Suprapubic skin (tissue), 4 donors: Measurements from ENCODE around the gene RNF34. TPM values are rescaled to one million over a fixed set of nuclear protein-coding genes. Genes with fewer than 3 reads are reported as not detected.

Experiments
- DNase-seq, 2 donors: peaks; one replicate each; pipeline ENCODE4 v3.0.0-alpha.2; 2019; ENCODE audit warnings: low spot score in 2 of 2
- H3K27ac ChIP-seq: fragments of 200-600 bp; sonication (generic); one replicate; pipeline ENCODE4 v1.5.1; 2019
- H3K27me3 ChIP-seq: fragments of 200-600 bp; sonication (generic); one replicate; pipeline ENCODE4 v1.5.1; 2019
- H3K36me3 ChIP-seq: fragments of 200-600 bp; sonication (generic); one replicate; pipeline ENCODE4 v1.5.1; 2019
- H3K4me1 ChIP-seq: fragments of 200-600 bp; sonication (generic); one replicate; pipeline ENCODE4 v1.5.1; 2019
- H3K4me3 ChIP-seq: fragments of 200-600 bp; sonication (generic); one replicate; pipeline ENCODE4 v1.5.1; 2019; ENCODE audit warnings: mild to moderate bottlenecking
- H3K9me3 ChIP-seq: fragments of 200-600 bp; sonication (generic); one replicate; pipeline ENCODE4 v1.5.1; 2019
- EP300 ChIP-seq: sonication (generic); formaldehyde crosslinking; IDR thresholded peaks from one replicate; pipeline ENCODE4 v1.6.1; 2017; ENCODE audit warnings: antibody characterized with exemption
- POLR2A ChIP-seq, 2 donors: fragments of 450-650 bp; IDR thresholded peaks; one replicate each; pipeline ENCODE4 v1.6.1; 2017; ENCODE audit warnings: antibody characterized with exemption in 2 of 2, mild to moderate bottlenecking in 2 of 2, moderate library complexity in 2 of 2
- POLR2AphosphoS5 ChIP-seq, 3 donors: sonication (generic); formaldehyde crosslinking; IDR thresholded peaks; one replicate each; pipeline ENCODE4 v1.6.1; 2017; ENCODE audit warnings: antibody characterized with exemption in 3 of 3
- WGBS: methylation state at CpG from one replicate; pipeline ENCODE4 v1.1.5; 2018; 5-methylcytosine and 5-hydroxymethylcytosine counted together
- total RNA-seq, 4 donors: library from RNA; depleted of rRNA; stranded (reverse); fragments of >200 nt; gene quantifications; one replicate each; pipeline ENCODE4 v1.1.0, GENCODE V29; 2016
- TF ChIP-seq, protein P1 (sequence below), 2 donors: fragments of 200-600 bp in 1 of 2; fragments of 450-650 bp in 1 of 2; sonication (generic) in 1 of 2; IDR thresholded peaks; one replicate each; pipeline ENCODE4 v1.5.1; 2016 to 2019; ENCODE audit warnings: antibody characterized with exemption in 2 of 2, mild to moderate bottlenecking in 1 of 2, moderate library complexity in 1 of 2

The RNF34 gene
- total RNA-seq, 4 donors from 2014 or later: 14.6 to 40.3 (median 30.4) TPM

DNA sequence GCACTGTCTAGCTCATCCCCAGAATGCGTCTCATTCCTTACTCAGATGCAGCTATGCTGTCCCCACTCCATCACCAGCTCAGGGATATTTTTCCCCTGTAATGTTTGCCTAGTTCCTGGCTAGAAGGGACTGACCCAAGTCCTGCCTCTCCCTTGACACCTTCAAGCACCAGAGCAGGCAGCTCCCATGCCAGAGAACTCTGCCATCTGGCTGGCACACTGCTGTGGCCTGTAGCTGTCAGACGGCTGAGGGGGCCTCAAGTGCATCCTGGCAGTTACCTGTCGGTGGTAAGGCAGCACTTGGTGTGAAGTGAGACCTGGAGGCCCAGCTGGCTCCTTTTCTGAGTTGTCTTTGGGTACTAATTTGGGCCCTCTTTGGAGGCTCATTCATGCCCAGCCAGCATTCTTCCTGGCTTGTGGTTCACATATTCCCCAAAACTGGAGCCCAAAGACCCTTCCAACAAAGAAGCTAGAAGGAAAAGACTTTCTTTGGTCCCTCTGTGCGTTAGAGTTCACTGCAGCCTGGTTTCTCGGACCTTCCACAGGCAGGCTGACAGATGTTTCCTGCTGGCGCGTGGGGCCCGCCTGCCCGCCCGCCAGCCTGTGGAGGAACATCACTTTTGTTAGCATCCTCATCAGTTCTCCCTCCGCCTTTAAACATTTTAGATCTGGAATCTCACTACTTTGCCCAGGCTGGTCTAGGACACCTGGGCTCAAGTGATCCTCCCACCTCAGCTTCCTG lies 33.0 kb downstream of the RNF34 start:
- 95% methylated on average over 9 of the region's 11 CpGs for WGBS
- TF ChIP-seq EP300: no peak
- TF ChIP-seq POLR2AphosphoS5 (IDR thresholded peaks at IDR 0.05): no peak
- no peaks in the 10 kb centered on the region for H3K27me3 ChIP-seq
- H3K27ac ChIP-seq: no peak overlapping the region
- DNase-seq: no peak
- H3K9me3 ChIP-seq: no peaks in the 10 kb centered on the region
- H3K4me1 ChIP-seq: no peaks in the 10 kb centered on the region
- H3K4me3 ChIP-seq: no peak overlapping the region
- peaks cover 68% of the 10 kb centered on the region for H3K36me3 ChIP-seq

DNA sequence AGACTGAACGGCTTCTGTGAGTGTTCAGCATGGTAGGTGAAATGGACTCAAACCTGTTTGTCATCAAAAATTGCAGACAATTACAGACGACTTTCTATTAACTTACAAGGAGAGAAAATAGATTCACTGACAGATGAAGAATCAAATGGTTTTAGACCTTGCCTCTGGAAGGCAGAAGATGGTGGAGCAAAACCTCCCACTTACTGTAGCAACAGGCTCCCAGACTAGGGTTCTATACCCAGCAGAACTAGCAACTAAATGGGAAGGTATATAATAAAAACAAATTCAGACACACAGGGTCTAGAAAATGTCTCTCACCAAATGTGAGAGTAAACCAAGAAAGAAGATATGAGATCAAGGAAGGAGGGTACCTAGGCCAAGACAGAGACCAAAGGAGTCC lies 36.8 kb downstream of the RNF34 start:
- Histone ChIP-seq H3K4me1 (no peaks in the 10 kb centered on the region), H3K27ac (no peak overlapping the region), H3K36me3 (peaks cover 70% of the 10 kb centered on the region), H3K9me3 (no peaks in the 10 kb centered on the region), H3K4me3 (no peak overlapping the region), H3K27me3 (no peaks in the 10 kb centered on the region)
- WGBS: 91% methylated on average over 2 of the region's 2 CpGs
- DNase-seq: no peak
- TF ChIP-seq, protein P1, sequence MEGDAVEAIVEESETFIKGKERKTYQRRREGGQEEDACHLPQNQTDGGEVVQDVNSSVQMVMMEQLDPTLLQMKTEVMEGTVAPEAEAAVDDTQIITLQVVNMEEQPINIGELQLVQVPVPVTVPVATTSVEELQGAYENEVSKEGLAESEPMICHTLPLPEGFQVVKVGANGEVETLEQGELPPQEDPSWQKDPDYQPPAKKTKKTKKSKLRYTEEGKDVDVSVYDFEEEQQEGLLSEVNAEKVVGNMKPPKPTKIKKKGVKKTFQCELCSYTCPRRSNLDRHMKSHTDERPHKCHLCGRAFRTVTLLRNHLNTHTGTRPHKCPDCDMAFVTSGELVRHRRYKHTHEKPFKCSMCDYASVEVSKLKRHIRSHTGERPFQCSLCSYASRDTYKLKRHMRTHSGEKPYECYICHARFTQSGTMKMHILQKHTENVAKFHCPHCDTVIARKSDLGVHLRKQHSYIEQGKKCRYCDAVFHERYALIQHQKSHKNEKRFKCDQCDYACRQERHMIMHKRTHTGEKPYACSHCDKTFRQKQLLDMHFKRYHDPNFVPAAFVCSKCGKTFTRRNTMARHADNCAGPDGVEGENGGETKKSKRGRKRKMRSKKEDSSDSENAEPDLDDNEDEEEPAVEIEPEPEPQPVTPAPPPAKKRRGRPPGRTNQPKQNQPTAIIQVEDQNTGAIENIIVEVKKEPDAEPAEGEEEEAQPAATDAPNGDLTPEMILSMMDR (IDR thresholded peaks at IDR 0.05): no peak
- no peak for TF ChIP-seq POLR2A (IDR thresholded peaks at IDR 0.05)
- TF ChIP-seq POLR2AphosphoS5 (IDR thresholded peaks at IDR 0.05): no peak
- TF ChIP-seq EP300: no peak

DNA sequence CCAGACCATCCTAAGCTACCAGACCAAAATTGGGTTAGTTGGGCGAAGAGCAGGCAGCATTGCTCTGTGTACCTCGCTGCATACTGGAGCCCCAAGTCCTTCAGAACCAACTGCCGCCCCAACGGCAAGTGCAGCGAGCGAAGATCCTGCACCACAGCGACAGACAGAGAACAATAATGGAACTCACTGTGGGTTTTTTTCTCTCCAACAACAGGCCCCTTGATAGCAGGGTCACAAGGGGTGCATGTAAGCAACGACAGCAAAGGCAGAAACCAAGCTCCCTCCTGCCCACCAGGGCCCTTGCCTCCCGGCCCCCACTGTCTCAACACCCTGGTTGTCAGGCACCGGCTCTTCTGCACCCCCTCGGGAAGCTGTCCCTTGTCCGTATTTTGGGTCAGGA lies 39.0 kb downstream of the RNF34 start:
- H3K36me3 ChIP-seq: peaks cover 66% of the 10 kb centered on the region
- H3K27ac ChIP-seq: no peak overlapping the region
- no peaks in the 10 kb centered on the region for H3K9me3 ChIP-seq
- 90% methylated on average over 12 of the region's 12 CpGs for WGBS
- H3K4me1 ChIP-seq: peaks cover 13% of the 10 kb centered on the region
- no peak for DNase-seq
- no peak overlapping the region for H3K4me3 ChIP-seq
- no peaks in the 10 kb centered on the region for H3K27me3 ChIP-seq
- no peak for TF ChIP-seq EP300
- no peak for TF ChIP-seq POLR2AphosphoS5 (IDR thresholded peaks at IDR 0.05)

DNA sequence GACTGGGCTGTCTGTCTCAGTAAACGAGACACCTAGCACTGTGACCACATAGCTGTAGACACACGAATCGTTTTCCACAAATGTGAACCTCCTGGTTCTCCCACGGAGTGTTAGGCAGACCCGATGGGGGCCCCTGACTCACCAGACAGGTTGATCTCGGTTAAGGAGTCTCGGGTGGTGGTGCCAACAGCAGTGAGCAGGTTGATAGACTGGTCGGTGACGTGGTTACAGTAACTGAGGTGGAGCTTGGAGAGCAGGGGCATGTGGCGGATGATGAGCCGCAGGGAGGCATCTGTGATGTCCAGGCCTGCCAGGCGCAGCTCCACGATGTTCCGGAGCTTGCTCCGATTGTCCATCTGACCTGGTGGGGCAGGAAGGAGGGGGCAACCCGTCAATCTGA lies 39.8 kb downstream of the RNF34 start:
- no peak overlapping the region for H3K27ac ChIP-seq

DNA sequence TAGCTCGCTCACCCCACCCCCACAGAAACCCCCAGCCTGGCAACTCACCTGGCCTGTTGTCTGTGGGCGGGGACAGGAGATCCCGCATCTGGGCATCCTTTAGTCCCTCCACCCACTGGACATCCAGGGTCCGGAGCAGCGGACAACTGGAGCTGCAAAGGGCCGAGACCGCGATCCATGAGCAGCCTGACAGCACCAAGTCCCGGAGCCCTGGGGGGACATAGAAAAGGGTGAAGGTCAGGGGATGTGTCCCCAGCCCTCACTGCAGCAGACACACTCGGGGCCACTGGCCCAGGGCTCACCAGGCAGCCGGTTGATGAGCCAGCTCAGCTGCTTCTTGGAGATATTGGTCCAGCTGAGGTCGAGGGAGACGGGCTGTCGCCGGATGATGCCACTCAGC lies 40.9 kb downstream of the RNF34 start:
- peaks cover 57% of the 10 kb centered on the region for H3K36me3 ChIP-seq
- no peaks in the 10 kb centered on the region for H3K9me3 ChIP-seq
- no peaks in the 10 kb centered on the region for H3K27me3 ChIP-seq
- WGBS: 94% methylated on average over 11 of the region's 15 CpGs
- TF ChIP-seq POLR2AphosphoS5 (IDR thresholded peaks at IDR 0.05) (no peak), POLR2A (IDR thresholded peaks at IDR 0.05) (no peak), EP300 (no peak)
- TF ChIP-seq, protein P1 (IDR thresholded peaks at IDR 0.05): no peak
- DNase-seq: no peak
- peaks cover 26% of the 10 kb centered on the region for H3K4me1 ChIP-seq
- H3K4me3 ChIP-seq: no peak overlapping the region
- H3K27ac ChIP-seq: no peak overlapping the region

More for the DNA sequence above, 39.8 kb downstream of the RNF34 start:
- TF ChIP-seq EP300 (no peak), POLR2A (IDR thresholded peaks at IDR 0.05) (no peak), POLR2AphosphoS5 (IDR thresholded peaks at IDR 0.05) (no peak)
- TF ChIP-seq, protein P1 (IDR thresholded peaks at IDR 0.05): no peak
- no peaks in the 10 kb centered on the region for H3K9me3 ChIP-seq
- no peaks in the 10 kb centered on the region for H3K27me3 ChIP-seq
- no peak overlapping the region for H3K4me3 ChIP-seq
- WGBS: 87% methylated on average over 16 of the region's 16 CpGs
- no peak for DNase-seq
- peaks cover 63% of the 10 kb centered on the region for H3K36me3 ChIP-seq
- peaks cover 21% of the 10 kb centered on the region for H3K4me1 ChIP-seq

DNA sequence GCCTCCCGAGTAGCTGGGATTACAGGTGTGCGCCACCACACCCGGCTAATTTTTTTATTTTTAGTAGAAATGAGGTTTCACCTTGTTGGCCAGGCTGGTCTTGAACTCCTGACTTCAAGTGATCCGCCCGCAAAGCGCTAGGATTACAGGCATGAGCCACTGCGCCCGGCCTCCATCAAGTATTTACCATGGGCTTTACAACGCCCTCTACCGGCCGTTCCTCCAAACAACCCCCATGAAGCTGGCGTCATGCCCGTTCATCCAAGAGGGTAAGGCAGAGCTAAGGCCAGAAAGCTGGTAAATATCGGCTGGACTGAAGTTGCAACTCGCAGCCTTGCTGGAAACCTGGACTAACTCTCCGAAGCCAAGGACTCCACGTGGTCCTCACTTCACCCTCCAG lies 41.6 kb downstream of the RNF34 start:
- no peak for TF ChIP-seq EP300
- TF ChIP-seq POLR2AphosphoS5 (IDR thresholded peaks at IDR 0.05): no peak
- TF ChIP-seq POLR2A (IDR thresholded peaks at IDR 0.05): no peak
- TF ChIP-seq, protein P1 (IDR thresholded peaks at IDR 0.05): no peak
- peaks cover 54% of the 10 kb centered on the region for H3K36me3 ChIP-seq
- H3K27me3 ChIP-seq: no peaks in the 10 kb centered on the region
- no peaks in the 10 kb centered on the region for H3K9me3 ChIP-seq
- no peak overlapping the region for H3K4me3 ChIP-seq
- H3K27ac ChIP-seq: no peak overlapping the region
- 84% methylated on average over 17 of the region's 17 CpGs for WGBS
- peaks cover 27% of the 10 kb centered on the region for H3K4me1 ChIP-seq
- no peak for DNase-seq
